HG03460 (cell line): Measurements from ENCODE around the gene MTUS2.

Experiments used
- ATAC-seq: cut with Tn5 transposase; IDR thresholded peaks from one replicate; pipeline ENCODE4 v1.9.1; 2021; ENCODE audit not compliant: unreplicated experiment

Gene MTUS2

DNA sequence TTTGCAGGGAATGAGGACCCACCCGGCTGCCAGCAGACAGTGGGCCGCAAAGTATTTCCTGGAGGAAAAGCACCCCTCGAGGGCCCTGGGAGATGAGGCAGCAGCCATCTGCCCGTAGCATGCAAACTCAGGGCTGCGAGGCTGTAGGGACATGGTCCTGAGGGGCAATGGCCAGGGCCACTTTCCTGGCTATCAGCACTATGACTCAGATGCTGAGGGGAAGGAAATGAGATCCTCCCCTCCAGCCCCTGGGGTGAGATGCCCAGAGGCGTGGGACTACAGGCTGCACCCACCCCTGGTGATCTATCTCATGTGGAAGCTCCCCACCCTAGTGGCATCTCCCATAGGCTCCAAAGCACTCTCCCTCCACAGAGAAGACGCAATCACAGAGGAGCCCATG lies 695.2 kb downstream of the MTUS2 start:
- no peak for ATAC-seq

DNA sequence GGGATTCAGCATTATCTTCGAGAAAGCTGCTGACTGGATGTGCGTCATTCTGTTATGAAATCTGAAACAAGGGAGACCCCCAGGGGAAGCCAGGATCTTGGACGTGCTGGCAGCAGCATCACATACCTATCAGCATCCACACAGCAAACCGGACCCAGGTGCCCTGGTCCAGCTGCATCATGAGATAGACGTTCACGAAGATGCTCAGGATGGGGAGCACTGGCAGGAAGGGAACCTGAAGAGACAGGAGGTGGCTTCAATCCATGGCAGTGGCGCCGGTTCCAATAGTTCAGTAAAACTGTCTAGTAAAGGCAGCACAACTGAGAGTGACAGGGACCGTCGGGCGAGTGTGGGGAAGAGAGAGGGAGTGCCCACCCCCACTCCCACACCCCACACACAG lies 695.9 kb downstream of the MTUS2 start:
- no peak for ATAC-seq

DNA sequence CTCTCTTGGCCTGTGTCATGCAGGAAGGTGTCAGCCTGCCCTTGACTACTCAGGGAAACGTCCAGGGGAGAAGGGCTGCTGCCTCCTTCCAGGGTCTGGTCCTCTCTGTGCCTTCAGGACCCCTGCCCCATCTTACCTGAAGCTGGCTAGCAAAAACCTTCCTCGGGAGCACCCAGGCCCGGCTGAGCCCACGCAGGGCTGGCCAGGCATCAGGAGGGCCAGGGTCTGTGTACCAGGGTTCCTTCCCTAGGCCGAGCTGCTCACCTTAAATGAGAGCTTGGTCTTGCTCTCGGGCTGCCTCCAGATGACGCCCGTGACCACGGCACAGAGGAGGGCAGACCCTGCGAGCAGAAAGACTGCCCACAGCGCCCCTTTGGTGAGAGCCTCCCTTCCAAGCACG lies 696.7 kb downstream of the MTUS2 start:
- ATAC-seq = no peak

DNA sequence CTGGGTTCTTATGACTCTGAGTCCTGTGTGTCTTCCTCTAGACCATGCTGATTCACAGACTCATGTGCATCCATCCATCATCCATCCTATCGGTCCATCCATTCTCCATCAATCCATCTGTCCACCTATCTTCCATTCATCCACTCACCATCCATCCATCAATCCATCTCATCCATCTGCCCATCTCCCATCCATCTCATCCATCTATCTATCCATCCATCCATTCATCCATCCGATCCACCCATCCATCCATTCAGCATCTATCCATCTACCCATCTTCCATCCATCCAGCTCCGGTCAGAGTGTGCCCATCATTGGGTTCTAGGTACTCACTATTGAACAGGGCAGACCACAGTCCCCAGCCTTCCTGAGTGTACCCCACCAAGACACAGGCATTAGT lies 699.8 kb downstream of the MTUS2 start:
- no peak for ATAC-seq

GRCh38 chr13:29520671-29521070 lies 700.5 kb downstream of the MTUS2 start:
- ATAC-seq = no peak

DNA sequence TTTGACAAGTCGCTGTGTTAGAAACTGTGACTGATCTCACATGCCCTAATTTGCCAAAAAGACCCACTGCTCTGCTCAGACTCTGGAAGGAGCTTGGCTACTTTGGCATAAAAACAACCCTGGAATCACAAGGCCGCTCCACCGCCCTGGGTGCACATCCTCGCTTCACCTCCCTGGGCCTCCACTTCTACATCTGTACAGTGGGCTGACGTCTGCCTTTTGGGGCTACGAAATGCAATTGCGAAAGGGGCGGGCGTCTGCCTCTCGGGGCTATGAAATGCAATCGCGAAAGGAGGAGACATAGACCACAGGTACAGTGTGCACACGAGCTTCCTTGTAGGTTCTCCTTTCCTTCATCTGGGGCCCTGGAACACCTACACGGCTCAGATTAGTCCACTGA lies 701.2 kb downstream of the MTUS2 start:
- ATAC-seq = no peak

DNA sequence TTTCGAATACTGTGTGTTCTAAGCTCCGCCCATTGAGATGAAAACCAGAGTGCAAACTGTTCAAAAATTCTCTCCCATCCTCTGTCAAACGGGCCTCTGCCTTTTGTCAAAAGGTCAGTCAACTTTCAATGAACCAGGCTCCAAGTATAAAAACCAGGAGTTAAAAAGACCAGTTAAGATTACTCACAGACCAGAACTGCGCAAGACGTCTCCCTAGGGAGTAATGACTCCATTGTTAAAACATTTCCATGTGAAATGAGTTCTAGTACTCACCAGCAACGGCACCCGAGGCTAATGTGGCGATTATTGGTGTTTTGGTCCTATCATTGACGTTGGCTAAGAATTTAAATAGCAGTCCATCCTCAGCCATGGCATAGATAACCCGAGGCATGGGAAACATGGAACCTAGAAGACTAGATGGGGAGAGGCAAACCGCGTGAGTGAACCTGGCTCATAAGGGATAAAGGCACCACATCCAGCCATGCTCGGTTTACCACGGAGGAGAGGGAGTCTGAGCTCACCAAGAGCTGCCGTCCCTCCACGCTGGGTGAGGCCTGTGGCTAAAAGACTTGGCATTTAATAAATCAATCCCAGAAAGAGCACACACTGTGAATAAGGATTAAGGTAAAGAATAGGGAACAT lies 702.0 kb downstream of the MTUS2 start:
- ATAC-seq = no peak

DNA sequence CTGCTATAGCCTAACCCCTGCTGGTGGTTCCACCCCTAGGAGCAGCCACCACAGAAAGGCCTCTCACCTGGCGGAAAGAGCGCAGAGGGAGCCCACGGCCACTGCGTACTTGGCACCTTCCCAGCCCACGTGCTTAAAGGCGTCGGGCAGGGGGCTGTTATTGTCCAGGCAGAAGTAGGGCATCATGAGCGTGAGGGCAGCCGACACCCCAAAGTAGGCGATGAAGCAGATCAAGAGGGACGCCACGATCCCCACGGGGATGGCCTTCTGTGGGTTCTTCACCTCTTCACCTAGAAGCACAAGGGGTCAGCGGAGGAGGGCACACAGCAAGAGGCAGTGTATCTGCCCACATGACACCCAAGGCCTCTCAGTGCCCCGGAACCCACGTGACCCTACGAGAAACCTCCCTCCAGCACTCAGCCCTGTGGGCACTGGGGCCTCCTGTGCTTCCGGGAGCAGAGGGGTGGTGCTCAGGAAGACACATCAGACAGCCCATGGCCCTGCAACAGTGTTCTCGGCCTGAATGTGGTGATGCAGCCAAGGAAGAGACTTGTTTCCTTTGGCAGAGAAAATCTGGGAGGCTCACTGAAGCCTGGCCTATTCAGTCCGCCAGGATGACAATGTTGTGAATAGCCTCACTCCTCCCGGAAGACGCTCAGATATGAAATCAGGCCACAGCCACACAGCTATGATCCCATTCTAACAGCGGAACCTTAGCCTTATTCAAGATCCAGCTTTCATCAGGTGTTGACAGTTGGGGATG lies 703.2 kb downstream of the MTUS2 start:
- ATAC-seq = no peak

DNA sequence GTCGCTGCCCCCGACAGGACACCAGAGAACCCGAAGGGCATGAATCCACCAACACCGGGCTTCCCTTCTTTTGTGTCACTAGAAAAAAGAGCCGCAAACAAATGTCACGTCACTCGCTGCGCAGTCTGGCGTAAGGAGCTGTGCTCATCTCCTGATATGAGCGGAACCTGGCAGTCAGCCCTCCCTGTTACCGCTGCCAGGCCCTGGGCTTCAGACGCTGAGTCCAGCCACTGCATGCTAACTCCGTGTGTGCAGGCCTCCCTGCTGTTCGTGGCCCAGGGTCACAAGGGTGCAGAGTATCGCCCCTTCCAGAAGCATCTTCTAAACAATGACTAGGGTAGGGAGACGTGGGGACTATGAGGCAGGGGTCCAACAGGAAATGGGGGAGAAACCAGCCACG lies 704.0 kb downstream of the MTUS2 start:
- no peak for ATAC-seq

DNA sequence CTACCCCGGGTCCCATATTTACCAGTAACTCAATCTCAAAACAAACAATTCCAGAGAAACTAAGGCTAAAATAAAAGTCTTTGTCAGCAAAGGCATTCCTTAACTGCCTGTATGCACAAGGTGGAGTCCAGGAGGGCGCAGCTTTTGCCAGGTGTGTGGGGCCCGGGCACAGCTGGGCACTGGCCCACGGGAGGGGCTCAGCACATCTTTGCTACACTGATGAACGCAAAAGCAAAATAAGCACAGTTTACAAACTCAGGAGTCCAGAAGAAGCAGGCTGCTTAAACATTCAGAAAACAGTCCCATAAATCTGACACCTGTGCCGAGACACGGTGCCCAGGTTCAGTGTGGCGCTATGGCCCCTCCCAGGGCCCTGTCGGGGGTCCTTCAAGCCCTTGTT lies 704.5 kb downstream of the MTUS2 start:
- no peak for ATAC-seq

GRCh38 chr13:29525757-29526156 lies 705.6 kb downstream of the MTUS2 start:
- no peak for ATAC-seq

DNA sequence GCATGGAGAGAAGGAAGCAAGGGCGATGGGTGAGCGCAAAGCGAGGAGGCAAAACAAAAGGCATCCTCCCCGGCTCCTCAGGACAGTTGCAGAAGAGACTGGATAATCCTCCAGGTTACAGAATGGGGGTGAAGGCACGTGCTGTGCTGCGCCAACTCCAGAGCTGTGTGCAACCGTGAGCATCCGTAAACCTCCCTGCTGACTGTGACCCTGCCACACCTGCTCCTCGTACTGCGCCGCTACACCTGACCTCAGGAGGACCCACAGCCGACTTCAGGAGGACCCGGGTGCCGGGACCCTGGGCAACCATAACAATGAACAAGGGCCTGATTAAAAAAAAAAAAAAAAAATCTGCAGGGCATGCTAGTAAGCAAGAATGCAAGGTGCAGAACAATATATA lies 706.6 kb downstream of the MTUS2 start:
- no peak for ATAC-seq

DNA sequence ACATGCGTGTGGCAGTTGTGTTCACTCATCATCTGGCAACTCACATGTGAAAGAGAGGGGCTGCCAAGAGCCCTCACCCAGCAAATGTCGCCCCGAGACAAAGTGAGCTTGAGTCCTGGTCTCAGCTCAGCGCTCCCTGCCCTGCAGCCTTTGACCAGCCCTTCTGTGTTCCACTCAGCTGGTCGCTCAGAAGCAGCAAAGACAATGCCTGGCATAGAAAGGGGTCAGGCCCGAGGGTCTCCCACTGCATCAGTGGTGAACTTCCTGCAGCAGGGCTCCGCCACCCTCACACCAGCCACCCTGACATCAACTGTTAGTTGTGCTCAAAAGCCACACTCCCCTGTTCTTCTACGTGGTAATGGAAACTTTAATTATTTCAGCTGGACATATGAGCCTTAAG lies 707.4 kb downstream of the MTUS2 start:
- ATAC-seq = no peak

DNA sequence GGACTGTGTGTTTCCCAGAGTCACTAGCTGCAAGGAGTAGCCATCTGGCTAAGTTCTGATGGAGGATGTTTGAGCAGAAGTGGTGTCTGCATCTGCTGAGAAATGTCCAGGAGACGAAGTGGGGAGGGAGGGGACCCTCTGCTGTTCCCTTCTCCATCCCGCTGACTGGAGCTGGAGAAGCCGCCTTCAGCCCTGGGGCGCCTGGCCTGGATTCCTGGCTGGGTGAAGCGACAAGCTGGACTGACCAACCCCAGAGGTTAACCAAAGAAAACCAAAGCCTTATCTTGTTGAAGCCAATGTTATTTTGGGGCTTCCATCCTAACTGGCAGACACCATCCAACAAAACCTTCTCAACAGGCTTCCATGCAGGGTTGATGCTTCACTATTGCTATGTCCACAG lies 707.8 kb downstream of the MTUS2 start:
- ATAC-seq = no peak

DNA sequence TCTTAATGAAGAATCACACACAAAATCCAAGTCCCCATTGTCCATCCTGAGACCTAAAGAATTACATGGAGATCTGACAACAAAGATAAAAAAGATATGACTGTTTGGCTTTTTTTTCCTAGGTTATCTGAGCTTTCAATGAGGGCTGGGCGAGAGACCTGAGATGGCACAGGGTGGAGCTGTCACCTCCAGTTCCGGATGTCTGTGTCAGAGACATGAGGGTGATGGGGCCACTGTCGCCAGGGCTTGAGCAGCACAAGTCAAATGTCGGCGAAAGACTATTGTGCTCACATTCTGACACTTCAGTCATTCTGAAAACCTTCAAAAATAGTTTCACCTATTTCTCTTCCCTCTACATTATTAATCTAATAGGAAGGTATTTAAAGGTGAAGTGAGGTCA lies 709.6 kb downstream of the MTUS2 start:
- no peak for ATAC-seq

DNA sequence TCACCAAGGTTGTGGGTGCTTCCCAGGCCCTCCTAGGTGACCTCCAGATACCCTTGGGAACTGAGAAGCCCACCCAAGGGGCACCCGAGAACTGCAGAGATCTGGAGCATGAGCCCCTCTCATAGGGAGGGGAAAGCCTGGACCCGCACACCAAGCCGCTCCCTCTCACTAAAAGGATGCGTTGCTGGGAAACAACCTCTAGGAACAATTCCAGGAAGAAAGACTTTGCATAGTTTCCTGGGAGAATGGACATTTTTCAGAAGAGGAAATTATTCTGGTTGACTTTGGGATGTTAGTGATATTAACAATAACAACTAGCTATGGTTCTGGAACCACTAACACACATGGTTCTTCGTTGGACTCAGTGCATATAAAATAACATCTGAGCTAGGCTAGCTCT lies 710.8 kb downstream of the MTUS2 start:
- no peak for ATAC-seq

GRCh38 chr13:29532116-29532515 lies 712.0 kb downstream of the MTUS2 start:
- no peak for ATAC-seq

- ATAC-seq = no peak
These were observed 712.7 kb downstream of the MTUS2 start for GRCh38 chr13:29532821-29533220.

GRCh38 chr13:29534083-29534482 lies 713.9 kb downstream of the MTUS2 start:
- no peak for ATAC-seq

DNA sequence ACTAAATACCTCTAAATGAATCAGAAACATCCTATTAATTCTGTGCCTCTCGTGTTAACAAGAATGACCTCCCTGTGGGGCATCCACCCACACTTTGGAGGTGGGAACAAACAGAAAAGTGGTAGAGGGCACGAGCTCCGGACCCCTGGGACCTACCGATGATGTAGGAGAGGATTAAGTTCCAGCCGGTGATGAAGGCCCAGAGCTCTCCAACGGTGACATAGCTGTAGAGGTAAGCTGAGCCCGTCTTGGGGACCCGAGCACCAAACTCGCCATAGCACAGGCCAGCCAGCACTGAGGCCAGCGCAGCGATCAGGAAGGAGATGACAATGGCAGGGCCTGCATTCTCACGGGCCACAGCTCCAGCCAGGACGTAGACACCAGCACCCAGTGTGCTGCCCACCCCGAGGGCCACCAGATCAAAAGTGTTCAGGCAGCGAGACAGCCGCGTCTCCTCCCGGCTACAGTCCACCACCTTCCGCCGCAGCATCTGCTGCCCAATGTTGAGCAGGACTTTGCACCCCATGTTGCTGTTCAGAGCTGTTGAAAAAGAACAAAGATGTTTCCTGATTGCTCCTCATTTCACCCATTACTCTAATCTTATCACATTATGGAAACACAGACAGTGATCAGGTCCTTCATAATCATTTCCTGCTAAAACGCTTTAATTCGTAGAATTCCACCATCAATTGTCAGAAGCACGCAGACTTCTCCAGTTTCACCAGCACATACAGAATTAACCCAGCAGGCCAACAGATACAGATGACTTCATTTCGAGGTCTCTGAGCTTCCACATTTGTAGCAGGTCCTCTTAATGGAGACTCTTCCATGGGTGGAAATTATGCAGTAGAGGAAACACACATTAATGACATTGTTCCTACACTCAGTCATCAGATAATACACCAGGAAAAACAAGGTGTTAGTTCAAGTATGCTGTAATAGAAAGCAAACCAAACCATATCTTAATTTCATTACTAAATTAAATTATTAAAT lies 715.8 kb downstream of the MTUS2 start:
- no peak for ATAC-seq

- ATAC-seq = no peak
These were observed 716.7 kb downstream of the MTUS2 start for GRCh38 chr13:29536853-29537252.
